GOT3 (cell line): ENCODE measurements around the gene KCNJ18.
"Not testable (repeated sequence)": the region's sequence is repeated elsewhere in the genome, so short reads cannot be mapped to it uniquely, and the experiment has no call there.

Source experiments
- DNase-seq: peaks from one replicate; lab custom pipeline; 2025; ENCODE audit warnings: mixed read lengths; lab: John Stamatoyannopoulos, UW

Gene KCNJ18

DNA sequence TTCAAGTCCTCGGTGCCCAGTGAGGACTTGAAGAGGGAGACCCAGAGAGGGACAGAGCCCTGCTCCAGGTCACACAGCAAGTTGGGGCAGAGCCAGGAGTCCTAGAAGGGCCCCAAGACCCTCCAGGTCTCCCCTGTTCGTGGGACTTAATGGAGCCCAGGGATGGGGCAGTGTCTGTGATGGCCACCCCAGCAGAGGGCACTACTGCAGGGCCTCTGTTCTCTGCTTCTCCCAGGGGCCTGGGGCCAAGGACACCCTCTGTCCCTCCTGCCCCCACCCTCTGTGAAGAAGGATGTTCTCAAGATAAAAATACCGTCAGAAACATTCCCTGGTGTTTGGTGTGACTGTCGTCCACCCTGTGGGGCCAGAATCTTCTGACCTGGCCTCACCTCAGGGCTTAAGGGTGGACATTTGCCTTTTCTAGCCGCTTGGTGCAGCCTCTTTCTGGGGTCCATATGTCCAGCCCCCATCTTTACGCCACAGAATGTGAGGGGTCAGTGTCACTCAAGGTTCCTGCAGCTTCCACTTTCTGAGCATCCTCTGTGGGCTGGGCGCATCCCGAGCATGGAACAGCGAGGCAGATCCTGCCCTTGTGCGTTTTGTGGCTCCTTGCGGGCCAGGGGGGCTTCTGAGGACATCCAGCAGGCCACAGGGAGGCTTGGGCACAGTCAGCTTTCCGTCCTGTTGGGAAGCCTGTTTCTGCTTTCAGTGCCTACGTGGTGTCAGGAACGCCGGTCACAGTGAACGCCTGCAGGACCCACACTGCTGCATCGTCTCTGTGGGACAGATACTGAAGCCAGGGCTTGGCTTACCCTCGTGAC, at the start of gene KCNJ18:
KCNJ18 (plus strand) TSS at position 641 of the 821 bp plus-strand sequence. CDS start 10,264 bp downstream, outside the sequence.
- DNase-seq: not testable (repeated sequence)

GRCh38 chr17:21648125-21648524, 44.2 kb upstream of the KCNJ18 start:
- DNase-seq: not testable (repeated sequence)

DNA sequence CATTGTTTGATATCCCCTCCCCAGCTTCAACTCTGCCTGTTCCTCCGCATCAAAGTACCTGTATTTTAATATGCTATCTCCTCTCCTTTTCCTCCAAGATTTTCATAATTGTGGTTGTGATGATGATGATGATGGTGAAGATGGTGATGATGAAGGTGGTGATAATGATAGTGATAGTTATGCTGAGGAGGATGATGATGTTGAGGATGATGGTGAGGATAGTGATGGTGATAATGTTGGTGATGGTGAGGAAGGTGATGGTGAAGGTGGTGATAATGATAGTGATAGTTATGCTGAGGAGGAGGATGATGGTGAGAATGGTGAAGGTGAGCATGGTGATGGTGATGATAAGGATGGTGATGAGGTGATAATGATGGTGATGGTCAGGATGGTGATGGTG, 42.3 kb upstream of the KCNJ18 start:
- not testable (repeated sequence) for DNase-seq

GRCh38 chr17:21652049-21652448, 40.3 kb upstream of the KCNJ18 start:
- DNase-seq: not testable (repeated sequence)

DNA sequence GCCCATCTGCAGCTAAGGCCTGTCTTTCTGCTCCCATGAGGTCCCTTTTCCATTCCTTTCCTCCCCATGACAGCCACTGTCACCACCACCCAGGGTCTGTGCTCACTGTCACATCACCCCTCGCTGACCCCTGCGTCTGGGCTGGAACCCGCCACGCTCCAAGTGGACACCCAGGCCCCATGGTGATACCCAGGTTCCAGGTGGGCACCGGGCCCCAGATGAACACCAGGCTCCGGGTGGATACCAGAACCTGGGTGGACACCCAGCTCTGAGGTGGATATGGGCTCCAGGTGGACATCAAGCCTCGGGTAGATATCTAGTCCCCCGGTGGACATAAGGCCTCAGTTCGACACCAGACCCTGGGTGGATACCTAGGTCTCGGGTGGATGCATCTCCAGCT, 39.1 kb upstream of the KCNJ18 start:
- DNase-seq: not testable (repeated sequence)

- DNase-seq: not testable (repeated sequence)
These were observed 35.6 kb upstream of the KCNJ18 start for GRCh38 chr17:21656518-21657309.

GRCh38 chr17:21659635-21660034, 32.7 kb upstream of the KCNJ18 start:
- not testable (repeated sequence) for DNase-seq

GRCh38 chr17:21661455-21661854, 30.9 kb upstream of the KCNJ18 start:
- not testable (repeated sequence) for DNase-seq

- DNase-seq: not testable (repeated sequence)
These were observed 29.2 kb upstream of the KCNJ18 start for GRCh38 chr17:21663166-21663565.

DNA sequence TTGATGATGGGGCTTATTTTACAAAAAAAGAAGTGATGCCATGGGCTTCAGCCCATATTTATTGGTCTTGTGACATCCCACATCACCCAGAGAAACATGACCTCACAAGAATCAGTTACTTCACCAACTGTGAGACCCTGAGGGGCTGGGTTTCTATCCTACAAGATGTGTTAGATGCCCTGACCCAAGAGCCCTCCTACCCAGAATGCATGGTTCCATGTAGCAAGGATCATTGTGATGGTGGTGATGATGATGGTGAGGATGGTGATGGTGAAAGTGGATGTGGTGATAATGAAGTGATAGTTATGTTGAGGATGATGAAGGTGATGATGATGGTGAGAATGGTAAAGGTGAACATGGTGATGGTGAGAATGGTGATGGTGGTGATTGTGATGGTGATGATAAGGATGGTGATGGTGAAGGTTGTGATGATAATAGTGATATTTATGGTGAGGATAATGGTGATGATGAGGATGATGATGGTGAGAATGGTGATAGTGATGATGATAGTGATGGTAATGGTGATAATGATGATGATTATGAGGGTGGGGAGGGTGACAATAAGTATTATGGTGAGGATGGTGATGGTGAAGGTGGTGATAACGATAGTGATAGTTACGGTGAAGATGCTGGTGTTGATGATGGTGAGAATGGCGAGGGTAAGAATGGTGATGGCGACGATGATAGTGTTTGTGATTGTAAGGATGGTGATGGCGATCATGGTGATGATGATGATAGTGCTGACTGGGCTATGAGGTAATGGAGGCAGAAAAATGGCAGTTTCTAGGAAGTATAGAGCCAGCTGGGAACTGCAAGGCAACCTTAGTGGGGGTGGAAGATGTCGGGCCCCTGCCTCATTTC, 28.5 kb upstream of the KCNJ18 start:
- not testable (repeated sequence) for DNase-seq

- not testable (repeated sequence) for DNase-seq
These were observed 27.2 kb upstream of the KCNJ18 start for GRCh38 chr17:21665171-21665570.

GRCh38 chr17:21665935-21666493, 26.3 kb upstream of the KCNJ18 start:
- not testable (repeated sequence) for DNase-seq

DNA sequence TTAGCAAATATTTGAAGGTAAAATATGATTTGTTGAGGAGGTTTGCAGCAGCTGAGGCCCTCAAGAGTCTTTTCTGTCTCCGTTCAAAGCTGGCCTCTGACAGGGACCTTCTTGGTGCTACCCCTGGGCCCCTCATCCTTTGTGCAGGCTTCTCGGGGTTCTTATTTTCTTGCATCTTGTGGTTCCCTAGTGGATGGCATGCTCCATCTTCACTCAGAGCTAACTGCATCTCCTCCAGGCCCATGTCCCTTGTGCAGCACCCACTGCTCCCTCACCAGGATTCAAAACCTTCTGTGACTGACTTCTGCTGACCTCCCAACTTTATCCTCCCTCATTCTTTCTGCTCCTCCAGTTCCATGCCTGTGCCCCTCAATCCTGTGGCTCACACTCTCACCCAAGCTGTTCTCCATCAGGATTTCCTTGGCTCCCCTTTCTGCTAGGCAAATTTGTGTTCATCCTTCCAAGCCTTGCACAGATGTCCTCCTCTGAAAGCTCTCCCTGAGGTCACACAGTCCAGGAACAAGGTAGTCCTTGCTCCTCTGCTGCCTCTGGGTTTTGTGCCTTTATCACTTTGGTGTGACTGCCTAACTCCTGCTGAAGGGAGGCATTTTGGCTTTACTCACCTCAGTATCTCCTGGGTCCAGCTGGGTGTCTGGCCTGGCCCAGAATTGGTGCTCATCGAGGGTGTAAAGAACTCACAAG, 25.5 kb upstream of the KCNJ18 start:
- not testable (repeated sequence) for DNase-seq

DNA sequence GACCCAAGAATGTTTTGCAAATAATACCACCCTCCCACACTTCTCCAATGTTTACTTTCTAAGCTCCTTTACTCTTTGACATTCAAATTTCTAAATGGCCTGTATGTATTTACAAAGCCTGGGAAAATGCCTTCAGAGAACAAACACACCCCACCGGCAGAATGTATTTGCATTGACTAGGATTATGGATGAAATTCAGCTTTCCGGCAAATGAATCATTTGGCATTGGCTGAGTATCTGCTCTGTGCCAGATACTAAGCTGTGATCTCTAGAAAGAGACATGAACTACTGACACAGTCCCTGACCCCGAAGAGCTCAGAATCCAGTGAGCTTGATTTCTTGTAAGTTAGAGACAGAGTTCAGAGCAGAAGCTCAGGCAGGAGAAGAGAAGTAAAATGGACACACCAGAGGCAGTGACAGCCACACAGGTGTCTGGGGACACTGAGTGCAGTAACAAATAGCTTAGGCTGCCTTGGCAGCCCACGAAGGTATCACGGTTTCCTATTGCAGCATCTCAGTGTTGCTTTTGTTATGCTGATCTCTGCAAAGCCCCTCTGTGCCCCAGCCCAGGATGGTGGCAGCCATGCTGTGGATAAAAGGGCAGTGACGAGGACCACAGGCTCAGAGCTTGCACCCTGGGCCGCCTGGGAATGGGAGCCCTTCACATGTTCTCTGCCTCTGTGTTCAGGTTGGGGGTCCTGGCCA, 24.8 kb upstream of the KCNJ18 start:
- not testable (repeated sequence) for DNase-seq

DNA sequence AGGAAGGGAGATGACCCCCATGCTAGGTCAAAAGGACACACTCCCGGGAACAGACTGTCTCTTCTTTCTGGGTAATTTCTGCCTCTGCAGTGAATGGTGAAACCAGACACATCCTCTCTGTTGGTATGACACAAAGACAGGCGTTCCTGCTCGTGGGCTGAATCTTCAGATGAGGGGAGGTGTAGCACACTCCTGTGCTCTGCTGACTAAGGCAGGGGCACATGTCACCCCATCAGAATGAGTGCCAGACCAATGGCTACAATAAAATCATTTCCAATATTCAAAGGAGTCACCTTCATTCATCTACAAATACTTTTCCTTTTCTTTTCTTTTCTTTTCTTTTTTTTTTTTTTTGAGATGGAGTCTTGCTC, 24.2 kb upstream of the KCNJ18 start:
- DNase-seq: not testable (repeated sequence)

GRCh38 chr17:21668746-21669508, 23.4 kb upstream of the KCNJ18 start:
- DNase-seq: not testable (repeated sequence)

- DNase-seq: not testable (repeated sequence)
These were observed 22.5 kb upstream of the KCNJ18 start for GRCh38 chr17:21669616-21670360.

DNA sequence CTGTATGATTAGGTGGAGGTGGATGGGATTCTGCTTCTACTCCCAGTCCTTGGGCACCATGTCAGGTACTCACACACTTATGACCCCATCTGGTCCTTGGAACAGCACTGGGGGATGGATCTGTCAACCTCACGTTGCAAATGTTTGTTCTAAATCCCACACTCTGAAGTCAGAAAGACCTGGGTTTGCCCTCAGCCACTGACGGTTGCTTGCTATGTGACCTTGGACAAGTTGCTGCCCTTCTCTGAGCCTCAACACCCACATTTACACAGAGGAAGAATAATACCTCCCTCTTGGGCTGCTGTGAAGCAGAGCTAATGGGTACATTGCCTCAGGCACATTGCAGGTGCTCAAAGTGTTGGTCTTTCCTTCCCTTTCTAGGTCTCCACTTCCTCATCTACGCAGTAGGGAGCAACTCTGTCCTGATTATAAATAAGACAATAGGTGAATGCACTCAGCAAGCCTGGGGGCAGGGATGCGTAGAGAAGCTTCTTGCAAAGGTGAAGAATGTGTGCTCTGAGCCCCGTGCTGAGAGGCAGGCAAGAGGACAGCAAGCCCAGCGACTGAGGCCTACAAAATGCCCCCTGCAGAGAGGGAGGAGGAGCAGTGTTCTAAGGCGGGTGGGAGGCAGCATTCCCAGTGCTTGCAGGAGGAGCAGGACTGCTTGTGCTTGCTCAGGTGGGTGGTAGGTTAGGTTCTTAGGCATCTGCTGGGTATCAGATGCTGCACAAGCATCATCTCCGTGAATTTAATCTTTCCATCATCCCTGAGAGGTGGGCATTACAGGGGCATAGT, 21.8 kb upstream of the KCNJ18 start:
- not testable (repeated sequence) for DNase-seq
